Activated CD4-positive, alpha-beta T cell treated with anti-CD3 and anti-CD28 coated beads, Interleukin-10, Interleukin-2, amounts not matched to agents 100 ng/mL and 50 ng/mL, durations not matched to agents 16 hours and 8 hours (primary cell): Measurements from ENCODE around the gene MCM7.

Source experiments
- DNase-seq: peaks from one replicate; pipeline ENCODE4 v3.0.0-alpha.2; 2020

MCM7 gene

GRCh38 chr7:100065452-100066186 is 35.6 kb downstream of the MCM7 start:
- DNase-seq, result no peak

DNA sequence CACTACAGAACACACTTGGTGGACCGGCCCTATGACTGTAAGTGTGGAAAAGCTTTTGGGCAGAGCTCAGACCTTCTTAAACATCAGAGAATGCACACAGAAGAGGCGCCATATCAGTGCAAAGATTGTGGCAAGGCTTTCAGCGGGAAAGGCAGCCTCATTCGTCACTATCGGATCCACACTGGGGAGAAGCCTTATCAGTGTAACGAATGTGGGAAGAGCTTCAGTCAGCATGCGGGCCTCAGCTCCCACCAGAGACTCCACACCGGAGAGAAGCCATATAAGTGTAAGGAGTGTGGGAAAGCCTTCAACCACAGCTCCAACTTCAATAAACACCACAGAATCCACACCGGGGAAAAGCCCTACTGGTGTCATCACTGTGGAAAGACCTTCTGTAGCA is 37.0 kb downstream of the MCM7 start:
- DNase-seq, result no peak

GRCh38 chr7:100063376-100063775 is 37.8 kb downstream of the MCM7 start:
- DNase-seq, result no peak

DNA sequence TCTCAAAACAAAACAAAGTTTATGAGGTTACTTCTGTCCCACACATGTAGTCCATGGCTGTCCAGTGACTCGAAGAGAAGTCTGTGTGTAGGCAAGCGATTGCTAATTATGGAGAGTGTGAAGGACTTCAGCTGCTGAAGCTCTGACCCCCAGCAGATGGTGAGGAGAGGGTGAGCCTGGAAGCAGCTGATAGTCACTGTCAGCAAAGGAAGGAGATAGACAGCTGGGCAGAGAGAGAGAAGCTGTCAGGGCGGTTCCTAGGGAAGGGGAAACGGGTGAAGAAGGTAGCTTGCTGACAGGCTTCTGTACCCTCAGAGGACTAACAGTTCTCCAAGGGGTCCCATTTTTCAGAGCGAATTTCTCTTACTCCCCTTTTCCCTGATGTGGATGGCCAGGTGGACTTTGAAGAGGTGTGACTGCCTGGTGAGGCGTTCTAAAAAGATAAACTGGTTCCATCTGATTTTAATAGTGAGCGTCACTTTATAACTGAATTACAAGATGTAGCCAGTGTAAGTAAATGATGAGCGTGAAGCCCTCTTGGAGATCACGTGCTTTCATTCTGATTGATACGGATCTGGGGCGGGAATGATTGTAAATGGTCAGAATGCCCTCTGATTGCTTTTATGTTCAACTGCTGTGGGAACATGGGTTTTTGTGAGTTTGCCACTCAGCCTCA is 39.5 kb downstream of the MCM7 start:
- DNase-seq, result no peak

GRCh38 chr7:100059251-100059739 is 41.9 kb downstream of the MCM7 start:
- DNase-seq, result no peak

GRCh38 chr7:100057006-100057405 is 44.2 kb downstream of the MCM7 start:
- DNase-seq, result no peak

- DNase-seq, result peak; percentile 52
These were observed 48.0 kb downstream of the MCM7 start for GRCh38 chr7:100053215-100053614.

GRCh38 chr7:100051611-100052010 is 49.6 kb downstream of the MCM7 start:
- no peak for DNase-seq

GRCh38 chr7:100049441-100050291 is 51.5 kb downstream of the MCM7 start, which contains the start of gene ZSCAN21:
TSS of gene ZSCAN21 (plus strand) at chr7:100049774. CDS start at chr7:100057007, 7,233 bp downstream.
- DNase-seq, result peak; percentile 80

GRCh38 chr7:100048680-100049079 is 52.5 kb downstream of the MCM7 start:
- no peak for DNase-seq

DNA sequence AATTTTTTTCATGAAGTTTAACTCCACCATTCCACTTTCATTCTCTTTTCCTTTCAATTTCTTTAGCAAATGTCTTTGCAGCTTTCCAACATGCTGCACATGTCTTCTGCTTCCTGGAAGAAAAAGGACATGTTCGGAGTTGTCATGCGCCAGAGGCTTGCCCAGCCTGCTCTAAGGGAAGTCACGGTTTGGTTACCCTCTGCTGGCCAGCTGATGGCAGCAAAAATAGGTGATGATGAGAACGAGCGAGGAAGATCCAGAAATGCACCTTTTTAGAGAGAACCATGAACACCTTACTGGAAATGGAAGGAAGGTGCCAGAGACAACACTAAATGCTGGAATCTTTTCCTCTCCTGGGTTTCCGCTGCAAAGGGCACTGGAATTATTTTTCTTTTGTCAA is 56.5 kb downstream of the MCM7 start:
- peak; percentile 13 for DNase-seq
